ENCODE results near the gene CIPC.
A peak's percentile ranks its signal among the peaks of the same experiment; 100 is the strongest.

CIPC gene, protein sequence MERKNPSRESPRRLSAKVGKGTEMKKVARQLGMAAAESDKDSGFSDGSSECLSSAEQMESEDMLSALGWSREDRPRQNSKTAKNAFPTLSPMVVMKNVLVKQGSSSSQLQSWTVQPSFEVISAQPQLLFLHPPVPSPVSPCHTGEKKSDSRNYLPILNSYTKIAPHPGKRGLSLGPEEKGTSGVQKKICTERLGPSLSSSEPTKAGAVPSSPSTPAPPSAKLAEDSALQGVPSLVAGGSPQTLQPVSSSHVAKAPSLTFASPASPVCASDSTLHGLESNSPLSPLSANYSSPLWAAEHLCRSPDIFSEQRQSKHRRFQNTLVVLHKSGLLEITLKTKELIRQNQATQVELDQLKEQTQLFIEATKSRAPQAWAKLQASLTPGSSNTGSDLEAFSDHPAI

DNA sequence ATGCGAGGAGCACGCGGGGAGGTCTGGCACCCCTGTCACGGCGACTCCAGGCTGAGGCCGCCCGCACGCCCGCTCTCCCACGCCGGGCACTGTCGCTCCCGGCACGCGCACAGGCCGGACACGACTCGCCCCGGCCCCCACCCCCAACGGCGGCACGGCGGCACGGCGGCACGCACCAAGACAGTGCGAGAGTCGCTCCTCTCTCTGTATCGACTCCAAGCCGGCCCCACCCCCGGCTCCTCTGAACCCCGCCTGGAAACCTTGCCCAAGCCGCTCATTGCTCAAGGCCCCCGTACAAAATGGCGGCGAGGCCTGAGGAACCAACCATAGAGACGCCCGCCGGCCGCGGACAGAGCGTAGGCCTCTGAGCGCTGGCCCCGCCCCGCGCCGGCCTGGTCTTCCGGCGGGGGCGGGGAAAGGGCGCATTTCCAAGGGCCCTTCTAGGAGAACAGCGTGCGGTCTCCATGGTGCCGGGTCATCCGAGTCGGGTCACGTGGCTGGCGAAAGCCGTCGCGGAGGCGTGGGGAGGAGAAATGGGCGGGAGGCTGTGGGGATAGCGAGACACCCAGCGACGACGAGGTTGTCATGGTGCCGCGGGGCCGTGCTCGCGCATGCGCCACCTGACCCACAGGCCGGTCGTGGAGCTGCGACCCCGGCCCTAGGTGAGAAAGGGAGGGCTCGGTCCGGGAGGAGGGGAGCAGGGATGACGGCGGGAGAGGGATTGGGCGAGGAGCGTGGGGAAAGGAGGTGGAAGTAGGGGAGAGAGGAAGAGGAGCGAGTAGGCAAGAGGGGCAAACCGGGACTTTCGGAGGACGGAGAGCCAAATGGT lies at the start of gene CIPC:
CIPC (plus strand) TSS at position 559 of the 829 bp plus-strand sequence. CDS start 7,451 bp downstream, outside the sequence.
- Mint-ChIP-seq H3K4me3 (peak within 1 kb of the TSS; percentile 90), H3K9me3 (no peaks in the 10 kb centered on the region), H3K27me3 (ENCODE audit: low read depth, poor library complexity) (peaks cover 5% of the 10 kb centered on the region), H3K4me1 (peaks cover 64% of the 10 kb centered on the region), H3K36me3 (ENCODE audit: low read depth) (no peaks in the 10 kb centered on the region), H3K27ac (peak within 1 kb of the TSS; percentile 99)
- TF ChIP-seq, protein P1, sequence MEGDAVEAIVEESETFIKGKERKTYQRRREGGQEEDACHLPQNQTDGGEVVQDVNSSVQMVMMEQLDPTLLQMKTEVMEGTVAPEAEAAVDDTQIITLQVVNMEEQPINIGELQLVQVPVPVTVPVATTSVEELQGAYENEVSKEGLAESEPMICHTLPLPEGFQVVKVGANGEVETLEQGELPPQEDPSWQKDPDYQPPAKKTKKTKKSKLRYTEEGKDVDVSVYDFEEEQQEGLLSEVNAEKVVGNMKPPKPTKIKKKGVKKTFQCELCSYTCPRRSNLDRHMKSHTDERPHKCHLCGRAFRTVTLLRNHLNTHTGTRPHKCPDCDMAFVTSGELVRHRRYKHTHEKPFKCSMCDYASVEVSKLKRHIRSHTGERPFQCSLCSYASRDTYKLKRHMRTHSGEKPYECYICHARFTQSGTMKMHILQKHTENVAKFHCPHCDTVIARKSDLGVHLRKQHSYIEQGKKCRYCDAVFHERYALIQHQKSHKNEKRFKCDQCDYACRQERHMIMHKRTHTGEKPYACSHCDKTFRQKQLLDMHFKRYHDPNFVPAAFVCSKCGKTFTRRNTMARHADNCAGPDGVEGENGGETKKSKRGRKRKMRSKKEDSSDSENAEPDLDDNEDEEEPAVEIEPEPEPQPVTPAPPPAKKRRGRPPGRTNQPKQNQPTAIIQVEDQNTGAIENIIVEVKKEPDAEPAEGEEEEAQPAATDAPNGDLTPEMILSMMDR (IDR thresholded peaks at IDR 0.05) = no peak
- peak; percentile 99 for DNase-seq

DNA sequence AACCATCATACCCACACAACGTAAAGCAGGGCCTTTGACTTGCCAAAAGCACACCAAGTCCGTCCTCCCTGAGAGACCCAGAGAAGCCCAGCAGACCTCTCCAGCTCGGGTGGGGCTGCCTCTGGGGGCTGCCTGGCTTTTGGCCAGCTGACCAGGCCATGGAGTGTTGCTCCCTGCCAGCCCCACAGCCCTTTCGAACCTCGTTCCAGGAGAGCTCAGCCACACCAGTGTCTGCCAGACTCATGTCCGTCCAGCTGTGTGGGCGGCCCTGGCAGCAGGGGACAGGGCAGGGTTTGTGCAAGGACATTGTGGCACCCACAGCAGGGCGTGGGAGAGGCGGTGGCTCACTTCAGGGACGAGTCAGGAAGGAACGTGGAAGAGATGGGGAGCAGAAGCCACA lies 46.9 kb upstream of the CIPC start:
- TF ChIP-seq, protein P1 (IDR thresholded peaks at IDR 0.05) = no peak
- Mint-ChIP-seq H3K9me3 (peaks cover 8% of the 10 kb centered on the region), H3K36me3 (ENCODE audit: low read depth) (no peaks in the 10 kb centered on the region), H3K4me3 (no peak overlapping the region), H3K4me1 (peaks cover 29% of the 10 kb centered on the region), H3K27ac (peak overlapping the region; percentile 81), H3K27me3 (ENCODE audit: low read depth, poor library complexity) (peaks cover 13% of the 10 kb centered on the region)
- DNase-seq = no peak

DNA sequence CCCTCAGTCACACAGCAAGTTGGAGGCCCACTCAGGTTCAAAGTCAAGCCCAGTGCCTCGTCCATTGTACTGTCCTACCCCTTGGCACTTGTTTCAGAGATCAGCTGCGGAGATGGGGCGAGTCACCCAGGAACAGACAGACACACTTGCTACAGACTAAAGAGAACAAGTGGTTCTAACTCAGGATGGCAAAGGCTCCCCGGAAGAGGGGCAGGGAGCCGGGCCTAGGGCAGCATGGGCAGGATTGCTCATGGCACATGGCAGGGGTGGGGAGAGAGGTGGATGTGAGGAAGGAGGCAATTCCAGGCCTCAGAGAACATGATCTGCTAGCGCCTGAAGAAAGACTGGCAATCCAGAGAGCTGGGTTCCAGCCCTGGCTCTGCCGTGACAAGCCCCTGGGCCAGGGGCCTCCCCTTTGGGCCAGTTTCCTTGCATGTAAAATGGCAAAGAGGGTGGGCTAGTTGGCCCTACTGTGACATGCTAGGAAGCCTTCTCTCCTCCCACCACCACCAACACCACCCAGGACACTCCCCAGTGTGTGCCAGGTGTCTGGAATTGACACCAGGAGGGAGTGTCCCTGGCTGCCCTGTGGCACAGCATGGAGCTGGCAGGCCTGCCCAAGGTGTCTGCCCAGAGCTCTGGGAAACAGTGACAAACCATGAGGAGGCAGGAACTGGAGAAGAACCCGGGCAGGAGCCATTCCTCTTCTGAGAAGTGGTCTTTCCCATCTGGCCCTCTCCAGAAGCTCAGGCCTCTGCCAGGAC lies 45.6 kb upstream of the CIPC start:
- TF ChIP-seq, protein P1 (IDR thresholded peaks at IDR 0.05) = no peak
- no peaks in the 10 kb centered on the region for H3K36me3 Mint-ChIP-seq (ENCODE audit: low read depth)
- no peak overlapping the region for H3K4me3 Mint-ChIP-seq
- peaks cover 19% of the 10 kb centered on the region for H3K4me1 Mint-ChIP-seq
- DNase-seq = no peak
- peaks cover 13% of the 10 kb centered on the region for H3K27me3 Mint-ChIP-seq (ENCODE audit: low read depth, poor library complexity)
- peaks cover 14% of the 10 kb centered on the region for H3K9me3 Mint-ChIP-seq
- H3K27ac Mint-ChIP-seq = no peak overlapping the region

DNA sequence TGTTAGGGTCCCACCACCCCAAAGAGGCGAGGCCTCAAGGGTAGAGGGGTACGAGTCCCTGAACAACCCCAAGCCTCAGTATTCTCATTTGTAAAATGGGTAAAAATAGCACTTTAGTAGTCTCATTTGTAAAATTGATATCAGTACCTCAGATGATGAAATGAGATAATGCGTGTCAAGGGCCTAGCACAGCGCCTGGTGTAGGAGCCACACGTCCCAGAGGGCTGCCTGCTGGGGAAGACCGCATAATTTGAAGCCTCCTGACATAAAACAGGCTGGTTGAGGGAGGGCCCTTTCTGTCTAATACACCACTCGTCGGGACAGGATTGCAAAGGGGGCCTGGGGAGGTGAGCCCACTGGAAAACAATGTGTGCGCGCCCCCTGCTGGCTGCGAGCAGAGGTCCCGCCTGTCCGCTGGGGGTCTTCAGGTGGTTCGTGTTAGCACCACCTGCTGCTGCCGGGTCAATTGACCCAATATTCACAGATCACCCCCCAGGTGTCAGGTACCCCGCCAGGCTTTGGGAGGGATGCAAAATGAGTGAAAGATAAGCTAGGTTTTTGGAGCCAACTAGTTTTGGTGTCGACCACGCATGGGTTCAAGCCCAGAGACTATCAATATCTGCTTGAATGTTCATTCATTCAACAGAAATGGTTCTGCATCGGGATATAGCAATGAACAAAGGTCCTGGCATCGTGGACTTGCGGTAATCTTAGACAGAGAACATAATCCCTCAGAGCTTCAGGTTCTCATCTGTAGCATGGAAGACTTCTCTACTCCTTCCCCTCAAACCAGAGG lies 44.8 kb upstream of the CIPC start:
- Mint-ChIP-seq H3K36me3 (ENCODE audit: low read depth) (no peaks in the 10 kb centered on the region), H3K4me1 (peaks cover 22% of the 10 kb centered on the region), H3K27me3 (ENCODE audit: low read depth, poor library complexity) (peaks cover 16% of the 10 kb centered on the region), H3K27ac (no peak overlapping the region), H3K4me3 (no peak overlapping the region), H3K9me3 (peaks cover 15% of the 10 kb centered on the region)
- TF ChIP-seq, protein P1 (IDR thresholded peaks at IDR 0.05) = peak; percentile 89
- DNase-seq = peak; percentile 90

DNA sequence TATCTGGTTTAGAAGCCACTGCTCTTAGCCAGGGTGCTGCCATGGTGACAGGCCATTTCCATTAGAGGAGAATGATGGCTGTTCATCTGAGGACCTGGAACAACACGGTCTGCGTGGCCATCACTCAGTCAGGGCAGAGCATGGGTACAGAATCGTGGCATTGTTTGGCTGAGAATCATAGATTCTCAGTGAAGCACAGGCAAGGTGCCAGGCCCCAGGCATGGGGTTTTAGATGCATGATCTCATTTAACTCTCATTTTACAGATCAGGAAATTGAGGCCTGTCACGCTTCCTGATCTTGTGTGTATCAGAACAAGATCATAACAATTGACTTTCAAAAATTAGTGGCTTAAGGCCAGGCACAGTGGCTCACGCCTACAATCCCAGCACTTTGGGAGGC lies 42.8 kb upstream of the CIPC start:
- TF ChIP-seq, protein P1 (IDR thresholded peaks at IDR 0.05) = no peak
- H3K27ac Mint-ChIP-seq = no peak overlapping the region
- H3K4me1 Mint-ChIP-seq = peaks cover 34% of the 10 kb centered on the region
- H3K9me3 Mint-ChIP-seq = peaks cover 15% of the 10 kb centered on the region
- no peaks in the 10 kb centered on the region for H3K36me3 Mint-ChIP-seq (ENCODE audit: low read depth)
- peaks cover 23% of the 10 kb centered on the region for H3K27me3 Mint-ChIP-seq (ENCODE audit: low read depth, poor library complexity)
- H3K4me3 Mint-ChIP-seq = no peak overlapping the region
- no peak for DNase-seq
